HG02678 (cell line): Measurements from ENCODE around the gene EEFSEC.

Experiments
- ATAC-seq: cut with Tn5 transposase; IDR thresholded peaks from one replicate; pipeline ENCODE4 v1.9.1; 2021; ENCODE audit warnings: mild to moderate bottlenecking, moderate library complexity; ENCODE audit not compliant: unreplicated experiment

The EEFSEC gene

DNA sequence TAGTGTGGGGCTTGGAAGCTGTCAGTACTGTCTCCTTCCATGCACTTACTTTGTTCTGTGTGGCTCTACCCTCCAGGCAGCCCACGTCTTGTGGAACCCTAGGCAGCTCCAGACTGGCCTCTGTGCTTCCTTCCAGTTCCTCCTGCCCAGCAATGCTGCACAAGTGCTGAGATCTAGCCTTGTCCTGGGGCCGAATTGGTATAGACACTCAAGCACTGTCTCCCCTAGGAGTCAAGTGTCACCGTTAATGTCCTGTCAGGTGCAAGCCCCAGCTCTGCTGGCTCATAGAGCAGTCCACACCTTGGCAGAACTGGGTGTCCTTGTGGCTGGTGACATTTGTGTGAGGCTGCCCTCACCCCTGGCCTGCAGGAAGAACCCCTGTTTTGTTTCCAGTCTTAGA lies 130.1 kb downstream of the EEFSEC start:
- no peak for ATAC-seq

DNA sequence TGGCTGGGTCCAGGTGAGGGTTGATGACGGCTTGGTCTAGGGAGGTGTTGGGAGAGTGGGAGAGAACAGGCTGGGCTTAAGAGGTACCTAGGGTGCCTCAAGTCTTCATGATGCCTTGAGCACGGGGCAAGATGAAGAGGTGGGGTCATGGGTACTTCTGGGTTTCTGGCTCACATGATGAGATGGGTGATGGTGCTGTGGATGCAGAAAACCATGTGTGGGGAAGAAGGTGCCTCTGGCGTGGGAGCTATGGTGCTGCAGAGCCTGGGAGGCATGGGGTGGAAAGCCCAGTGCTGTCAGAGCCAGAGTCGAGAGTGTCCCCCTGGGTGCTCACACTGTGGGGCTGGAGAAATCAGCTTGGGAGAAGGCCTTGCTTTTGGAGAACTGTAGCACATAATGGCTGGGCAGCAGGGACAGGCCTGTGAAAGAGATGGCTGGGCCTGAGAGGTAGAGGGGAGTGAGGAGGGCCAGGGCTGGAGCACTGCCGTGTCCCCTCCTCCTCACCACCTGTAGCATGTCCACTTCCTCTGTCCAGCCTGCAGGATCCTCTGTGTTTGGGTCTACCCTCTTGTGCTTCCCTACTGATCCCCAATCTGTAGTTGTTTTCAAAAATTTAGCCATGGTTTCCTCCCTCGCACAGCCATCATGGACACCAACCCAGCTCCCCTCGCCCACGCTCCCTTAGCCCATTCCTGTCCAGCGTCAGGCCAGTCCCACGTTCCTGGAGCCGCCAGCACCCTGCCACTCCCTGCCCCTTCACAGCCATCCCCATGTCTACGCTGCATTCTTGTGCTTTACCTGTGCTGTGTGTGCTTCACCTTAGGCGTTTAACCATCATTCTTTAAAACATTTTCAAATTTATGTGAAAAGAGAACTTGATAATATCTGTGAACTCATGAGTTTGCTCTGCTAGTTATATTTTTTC lies 132.0 kb downstream of the EEFSEC start:
- no peak for ATAC-seq

DNA sequence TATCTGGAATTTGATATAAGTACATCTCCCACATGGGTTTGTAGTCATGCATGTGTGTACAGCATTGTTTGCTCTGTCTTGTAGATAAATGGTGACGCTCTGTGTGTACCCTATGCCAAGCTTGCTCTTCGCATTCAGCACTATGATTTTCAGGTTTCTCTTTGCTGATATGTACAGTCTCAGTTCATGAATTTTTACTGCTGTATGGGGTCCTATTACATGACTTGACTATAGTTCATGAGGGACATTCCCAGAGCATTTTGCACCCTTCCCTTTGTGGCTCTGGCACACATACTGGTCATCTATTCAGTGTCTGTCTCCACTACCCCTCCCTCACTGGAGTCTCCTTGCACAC lies 132.7 kb downstream of the EEFSEC start:
- ATAC-seq = no peak

DNA sequence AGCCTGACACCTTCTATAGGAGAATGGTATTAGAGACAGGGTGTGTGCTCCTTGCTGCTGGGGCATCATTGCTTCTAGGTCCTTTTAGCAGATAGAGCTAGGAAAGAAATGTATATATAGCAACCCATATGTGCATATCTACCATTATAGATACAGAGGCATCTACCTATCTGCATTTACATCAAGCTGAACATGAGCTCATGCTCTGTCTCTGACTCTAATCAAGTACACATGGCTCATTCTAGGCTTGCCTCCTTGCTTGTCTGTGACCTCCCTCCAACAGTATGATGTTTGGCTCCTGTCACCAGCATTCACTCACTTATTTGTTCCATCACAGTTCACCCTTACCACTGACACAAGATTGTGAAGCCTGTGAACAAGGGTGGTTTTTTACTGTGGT lies 133.4 kb downstream of the EEFSEC start:
- no peak for ATAC-seq

DNA sequence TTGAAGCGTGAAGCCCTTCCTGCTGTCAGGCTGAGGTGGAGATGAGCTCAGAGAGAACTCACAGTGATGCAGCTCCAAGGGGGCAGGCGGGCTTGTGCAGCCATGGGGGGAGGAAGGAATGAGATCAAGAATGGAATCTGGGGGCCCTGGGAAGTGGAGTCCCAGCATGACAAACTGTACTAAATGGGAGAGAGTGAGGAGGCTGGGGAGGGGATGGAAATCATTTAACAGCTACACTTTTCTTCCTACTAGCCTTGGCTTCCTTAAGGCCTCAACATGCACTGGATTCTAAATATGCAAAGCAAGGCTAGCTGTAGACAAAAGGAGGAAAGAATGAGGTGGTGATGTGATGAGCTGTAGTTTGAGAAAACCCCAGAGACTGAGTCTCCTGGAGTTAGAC lies 133.9 kb downstream of the EEFSEC start:
- no peak for ATAC-seq

DNA sequence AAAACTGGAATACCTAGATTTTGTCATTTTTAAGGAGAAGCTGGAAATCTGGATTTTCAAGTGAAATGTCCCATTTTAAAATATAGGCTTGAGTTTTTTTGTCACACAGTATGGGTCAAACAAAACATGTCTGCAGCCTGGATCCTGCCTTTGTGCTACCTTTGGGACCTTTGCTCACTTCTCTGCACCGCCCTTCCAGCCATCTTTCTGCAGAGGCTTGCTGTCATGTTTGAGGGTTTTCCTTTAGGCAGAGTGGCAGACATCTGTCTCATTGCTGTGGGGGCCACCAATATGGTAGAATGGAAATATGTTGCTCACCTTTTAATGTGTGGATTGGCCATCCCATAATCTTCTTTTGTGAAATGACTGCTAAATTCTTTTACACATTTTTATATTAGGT lies 136.3 kb downstream of the EEFSEC start:
- ATAC-seq = no peak

DNA sequence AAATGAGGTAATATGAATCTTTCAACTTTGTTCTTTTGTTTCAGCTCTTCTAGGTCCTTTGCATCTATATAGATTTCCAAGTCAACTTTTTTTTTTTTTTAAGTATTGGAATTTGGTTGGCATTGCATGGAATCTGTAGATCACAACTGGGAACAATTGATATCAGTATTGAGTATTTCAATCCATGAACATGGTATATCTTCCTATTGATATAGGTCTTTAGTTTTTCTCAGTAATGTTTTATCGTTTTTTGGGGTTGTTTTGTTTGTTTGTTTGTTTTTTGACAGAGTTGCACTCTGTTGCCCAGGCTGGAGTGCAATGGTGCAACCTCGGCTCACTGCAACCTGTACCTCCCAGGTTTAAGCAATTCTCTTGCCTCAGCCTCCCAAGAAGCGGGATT lies 137.2 kb downstream of the EEFSEC start:
- no peak for ATAC-seq

DNA sequence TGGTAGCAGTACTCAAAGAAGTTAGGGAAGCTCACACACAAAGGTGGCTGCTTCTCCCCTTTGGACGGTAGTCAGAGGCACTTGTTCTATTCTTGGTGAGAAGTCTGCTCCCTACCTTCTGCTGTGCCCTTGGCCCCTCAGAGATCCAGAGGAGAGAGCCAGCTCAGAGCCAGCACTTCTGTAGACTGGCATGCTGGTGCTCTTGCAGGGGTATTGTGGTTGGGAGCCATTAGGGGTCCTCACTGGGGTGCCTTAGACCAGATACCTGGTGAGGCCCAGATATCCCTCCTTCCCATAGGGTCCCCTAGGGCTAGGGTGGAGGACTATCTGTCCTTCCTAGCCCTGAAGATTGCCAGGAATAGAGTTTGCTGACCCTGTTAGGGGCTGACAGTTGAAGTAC lies 140.6 kb downstream of the EEFSEC start:
- ATAC-seq = no peak

DNA sequence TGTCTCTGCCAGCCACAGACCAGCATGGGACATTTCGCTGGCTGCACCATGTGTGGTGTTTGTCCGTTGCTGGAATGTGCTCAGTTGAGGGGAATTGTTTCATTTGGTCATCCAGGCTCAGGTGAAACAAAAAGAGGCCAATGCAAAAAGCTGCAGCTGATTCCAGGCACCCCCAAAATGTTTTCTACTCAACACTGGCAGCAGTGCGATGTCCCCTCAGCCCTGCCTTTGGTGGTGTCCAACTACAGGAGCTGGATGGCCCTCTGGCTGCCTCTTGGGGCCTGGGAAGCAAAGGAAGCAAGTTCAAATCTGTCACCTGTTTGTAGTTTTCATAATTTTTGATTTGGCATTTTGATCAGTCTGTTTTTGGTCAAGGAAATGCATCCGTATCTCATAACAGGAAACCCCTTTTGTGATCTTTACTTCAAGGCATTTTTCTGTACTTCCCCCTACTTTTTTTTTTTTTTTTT lies 141.8 kb downstream of the EEFSEC start:
- no peak for ATAC-seq

DNA sequence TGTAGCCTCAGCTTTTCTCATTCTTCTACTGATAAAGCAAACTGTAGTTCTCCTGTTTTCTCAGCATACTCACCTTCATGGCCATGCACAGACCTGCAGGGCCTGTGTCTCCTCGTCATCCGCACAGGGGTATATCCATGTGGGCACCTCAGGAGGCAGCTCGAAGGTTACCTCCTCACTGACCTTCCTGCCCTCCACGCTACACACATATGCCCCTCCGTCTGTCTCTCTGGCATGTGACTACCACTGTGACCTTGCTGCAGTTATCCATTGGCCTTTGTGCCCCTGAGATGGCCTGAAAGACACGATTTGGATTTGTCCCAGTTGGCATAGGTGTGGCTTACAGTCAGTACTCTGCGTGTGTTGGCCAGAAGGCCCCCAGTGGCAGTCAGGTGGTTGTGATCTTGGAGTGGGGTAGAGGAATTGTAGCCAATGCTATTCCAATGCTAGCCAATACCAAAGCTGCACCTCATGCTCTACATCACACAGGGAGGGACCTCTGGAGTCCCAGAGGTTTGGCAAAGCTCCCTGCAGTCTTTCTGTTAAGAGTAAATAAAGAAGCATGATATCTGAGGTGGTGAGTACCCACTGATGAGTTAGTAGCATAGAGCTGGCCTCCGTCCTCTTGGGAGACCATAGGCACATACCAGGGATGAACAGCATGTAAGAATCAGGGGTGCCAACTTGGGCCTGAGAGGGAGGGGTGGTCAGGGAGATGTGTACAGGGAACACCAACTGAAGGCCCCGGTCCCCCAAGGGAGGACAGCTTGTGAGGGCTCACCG lies 143.4 kb downstream of the EEFSEC start:
- no peak for ATAC-seq

DNA sequence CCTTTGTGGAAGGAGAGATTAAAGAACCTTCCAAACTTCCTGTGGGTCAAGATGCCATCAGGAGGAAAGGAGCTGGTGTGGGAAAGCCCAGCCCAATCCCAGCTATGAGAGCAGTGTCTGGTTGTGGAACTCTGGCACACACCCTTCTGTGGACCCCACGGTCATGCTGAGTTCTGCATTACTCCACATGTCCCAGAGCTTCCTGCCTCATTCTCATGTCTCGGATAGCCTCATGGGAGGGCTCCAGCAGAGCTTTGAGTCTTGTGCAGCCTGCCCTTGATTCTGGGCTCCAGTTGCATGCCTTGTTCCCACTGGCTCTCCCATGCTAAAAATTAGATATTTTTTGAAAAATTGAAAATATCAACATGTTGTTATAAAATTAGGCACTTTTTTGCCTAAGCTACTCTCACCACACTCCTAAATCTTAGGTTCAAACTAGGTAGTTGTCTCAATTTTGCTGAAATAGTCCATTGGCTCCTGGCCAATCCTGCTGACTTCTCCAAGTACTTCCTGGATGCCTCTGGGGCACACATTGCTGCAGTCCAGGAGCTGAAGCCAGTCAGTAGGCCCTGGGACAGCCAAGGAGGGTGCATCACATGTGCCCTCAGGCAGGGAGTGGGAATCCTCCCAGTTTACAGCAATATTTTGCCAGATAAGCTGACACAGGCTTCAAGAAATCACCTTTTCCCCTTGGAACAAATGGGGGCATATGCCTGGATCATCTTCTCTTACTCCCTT lies 144.3 kb downstream of the EEFSEC start:
- ATAC-seq = no peak

DNA sequence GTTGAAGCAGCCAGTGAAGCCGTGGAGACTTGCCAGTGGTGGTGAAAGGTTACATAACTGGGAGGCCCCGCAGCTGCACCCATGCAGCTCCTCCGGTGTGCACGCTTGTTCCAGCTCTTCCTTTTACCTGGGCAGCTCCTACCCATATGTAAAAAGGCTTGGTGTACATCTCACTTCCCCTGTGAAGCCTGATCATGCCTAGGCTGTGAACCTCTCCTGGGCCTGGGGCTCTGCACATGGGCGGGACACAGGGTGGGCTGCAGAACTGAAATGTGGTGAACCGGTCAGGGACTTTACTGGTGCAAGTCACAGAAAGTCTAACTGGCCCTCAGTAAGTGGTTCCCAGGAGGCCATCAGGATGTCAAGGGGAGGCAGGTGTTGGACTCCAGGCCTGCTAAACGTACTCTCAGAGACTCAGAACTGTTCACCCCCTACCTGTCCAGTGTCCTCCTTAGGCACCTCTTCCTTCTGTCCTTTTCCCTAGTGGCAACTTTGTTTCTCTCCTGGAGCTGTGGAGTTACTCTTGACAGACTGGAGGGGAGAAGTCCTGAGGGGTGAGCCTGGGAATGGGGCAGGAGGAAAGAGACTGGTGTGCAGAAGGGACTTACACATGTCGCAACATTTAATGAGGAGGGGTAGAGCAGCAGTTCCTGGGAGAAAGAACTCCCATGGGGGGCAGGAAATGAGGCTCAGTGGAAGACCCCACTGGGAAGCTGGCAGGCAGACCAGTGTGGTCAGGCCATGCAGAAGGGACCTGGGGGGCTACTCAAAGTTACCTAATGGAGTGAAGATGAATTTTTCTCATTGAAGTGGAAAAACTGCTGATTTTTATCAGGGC lies 148.1 kb downstream of the EEFSEC start:
- no peak for ATAC-seq

DNA sequence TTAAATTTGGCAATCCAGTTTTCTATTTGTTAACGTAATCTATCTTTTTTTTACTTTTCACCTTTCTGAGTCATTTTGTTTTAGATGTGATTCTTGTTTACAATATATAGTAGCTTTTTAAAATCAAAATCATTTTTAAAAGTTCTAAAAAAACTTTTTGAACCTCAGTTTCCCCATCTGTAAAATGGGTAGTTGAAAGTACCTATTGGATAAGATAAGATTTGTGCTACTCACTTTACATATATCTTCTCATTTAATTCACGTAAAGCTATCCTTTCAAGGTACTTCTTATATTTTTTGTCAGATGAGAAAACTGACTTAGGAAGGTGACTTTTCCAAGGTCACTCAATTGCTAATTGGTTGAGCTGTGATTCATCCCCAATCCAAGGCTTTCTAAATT lies 153.2 kb downstream of the EEFSEC start:
- ATAC-seq = no peak

DNA sequence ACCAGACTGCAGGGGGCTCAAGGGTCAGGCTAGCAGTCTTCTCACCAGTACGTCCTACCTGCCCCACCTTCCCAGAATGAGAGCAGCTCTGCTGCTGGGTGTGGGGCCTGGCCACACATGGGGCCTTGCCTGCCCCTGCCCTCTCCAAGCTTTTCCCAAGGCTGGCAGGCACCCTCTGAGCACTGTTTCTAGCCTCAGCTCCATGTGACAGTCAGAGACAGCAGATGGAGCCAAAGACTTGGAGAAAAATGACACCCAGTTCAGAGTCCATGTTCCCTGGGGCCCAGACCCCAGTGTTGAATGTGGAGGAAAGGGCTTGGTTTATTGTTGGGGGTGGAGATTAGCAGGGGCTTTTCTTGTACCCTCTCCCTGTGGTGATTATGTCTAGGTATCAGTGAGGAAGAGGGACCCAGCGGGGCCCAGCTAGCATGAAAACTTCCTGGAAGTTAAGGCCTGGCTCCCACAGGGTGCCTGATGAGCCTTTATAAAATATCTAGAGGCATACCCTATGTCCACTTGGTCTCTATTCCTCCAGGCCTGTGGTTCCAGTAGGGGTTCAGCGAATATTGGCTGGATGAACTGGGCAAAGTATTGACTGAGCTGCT lies 153.8 kb downstream of the EEFSEC start:
- no peak for ATAC-seq

DNA sequence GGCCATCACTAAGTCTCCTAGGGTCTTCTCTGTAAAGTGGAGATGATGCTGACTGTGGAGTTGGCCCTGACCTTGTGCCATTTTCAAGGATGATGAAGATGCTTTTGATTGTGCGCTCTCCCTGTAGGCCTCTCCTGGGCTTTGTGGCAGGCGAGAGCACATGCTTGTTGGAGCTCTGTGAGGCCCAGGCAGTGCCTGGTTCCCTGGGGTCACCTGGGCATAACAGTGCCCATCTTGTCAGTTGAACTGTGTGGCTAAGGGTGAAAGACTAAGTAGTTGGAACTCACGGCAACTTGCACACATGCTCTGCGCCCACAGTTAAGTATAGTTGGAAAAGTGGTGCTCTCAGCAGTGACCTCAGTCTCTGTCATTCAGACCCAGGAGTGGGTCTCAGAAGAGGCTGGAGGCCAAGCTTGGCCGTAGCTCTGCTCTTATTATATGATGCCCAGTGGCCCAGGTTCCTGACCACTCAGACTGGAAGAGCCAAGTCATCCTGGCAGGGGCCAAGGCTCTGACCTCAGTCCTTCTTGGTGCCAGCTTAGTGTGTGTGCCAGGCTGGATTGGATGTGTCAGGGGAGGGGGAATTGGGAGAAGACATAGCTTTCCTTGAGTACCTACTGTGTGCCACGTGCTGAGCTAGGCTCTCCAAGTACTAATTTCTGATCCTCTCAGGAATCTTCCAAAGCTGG lies 154.6 kb downstream of the EEFSEC start:
- ATAC-seq = no peak

DNA sequence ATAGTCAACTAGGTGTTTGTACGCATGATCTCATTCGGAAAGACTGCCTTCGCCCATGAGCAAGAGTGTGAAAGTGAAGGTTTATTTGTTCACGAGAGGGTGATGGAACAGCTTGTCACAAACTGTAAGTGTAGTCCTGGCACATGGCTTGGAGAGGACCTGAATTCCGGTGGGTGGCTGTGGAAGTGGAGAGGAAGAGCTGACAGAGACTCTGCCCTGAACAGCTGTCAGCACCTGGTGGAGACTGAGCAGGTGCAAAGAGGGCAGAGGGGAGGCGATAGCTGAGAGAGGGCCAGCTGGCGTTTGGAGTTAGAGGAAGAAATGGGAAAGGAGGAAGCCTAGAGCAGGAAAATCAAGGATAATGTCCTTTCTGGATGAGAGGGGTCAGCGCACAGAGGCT lies 155.7 kb downstream of the EEFSEC start:
- ATAC-seq = no peak

DNA sequence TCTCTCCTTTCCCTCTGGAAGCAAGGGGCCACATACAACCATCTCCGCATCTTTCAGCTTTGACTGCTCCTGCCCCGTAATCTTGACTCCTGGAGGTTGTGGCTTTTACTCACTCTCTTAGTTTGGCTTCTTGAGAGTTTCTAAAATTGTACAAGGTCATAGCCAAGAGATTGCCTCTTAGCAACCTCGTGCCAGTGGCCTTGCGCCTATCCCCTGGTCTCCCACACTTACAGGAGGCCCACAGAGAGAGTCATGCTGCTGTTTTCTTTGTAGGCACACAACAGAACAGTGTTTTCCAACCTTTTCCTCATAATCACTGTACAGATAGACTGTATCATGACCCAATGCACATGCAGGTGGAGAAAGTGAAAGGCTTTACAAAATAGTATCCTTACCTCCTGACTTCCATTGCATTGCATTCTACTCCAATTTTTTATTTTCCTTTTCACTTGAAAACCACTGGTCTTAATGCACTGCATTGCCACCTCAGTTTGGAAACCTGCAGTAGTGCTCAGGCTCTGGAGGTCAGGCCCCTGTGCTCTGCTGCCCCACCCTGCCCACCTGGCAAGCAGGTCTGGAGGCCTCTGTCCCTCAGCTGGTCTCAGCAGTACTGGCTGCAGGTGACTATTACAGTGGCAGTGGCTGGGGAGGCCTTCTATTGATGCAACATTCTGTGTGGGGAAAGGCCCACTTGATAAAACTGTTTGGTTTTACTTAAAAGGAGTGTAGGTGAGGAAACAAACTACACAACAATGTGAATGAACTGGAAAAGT lies 157.2 kb downstream of the EEFSEC start:
- no peak for ATAC-seq

DNA sequence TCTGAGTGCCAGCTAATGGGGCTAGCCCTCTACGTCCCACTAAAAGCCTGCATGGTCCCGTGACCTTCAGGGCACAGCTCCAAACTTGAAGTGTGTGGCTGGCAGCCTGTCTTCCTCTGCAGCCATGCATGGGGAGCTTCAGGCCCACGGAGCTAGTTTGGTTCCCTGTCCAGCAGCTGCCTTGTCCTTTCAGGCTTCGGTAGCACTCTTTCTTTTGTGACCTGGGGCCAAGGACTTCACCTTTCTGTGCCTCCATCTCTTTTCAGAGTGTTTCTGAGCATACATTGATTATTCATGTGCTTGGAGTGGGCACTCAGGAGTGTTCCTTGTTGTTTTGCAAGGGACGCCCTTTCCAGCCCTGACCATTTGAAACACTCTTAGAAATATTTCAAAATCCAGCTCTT lies 158.2 kb downstream of the EEFSEC start:
- no peak for ATAC-seq

DNA sequence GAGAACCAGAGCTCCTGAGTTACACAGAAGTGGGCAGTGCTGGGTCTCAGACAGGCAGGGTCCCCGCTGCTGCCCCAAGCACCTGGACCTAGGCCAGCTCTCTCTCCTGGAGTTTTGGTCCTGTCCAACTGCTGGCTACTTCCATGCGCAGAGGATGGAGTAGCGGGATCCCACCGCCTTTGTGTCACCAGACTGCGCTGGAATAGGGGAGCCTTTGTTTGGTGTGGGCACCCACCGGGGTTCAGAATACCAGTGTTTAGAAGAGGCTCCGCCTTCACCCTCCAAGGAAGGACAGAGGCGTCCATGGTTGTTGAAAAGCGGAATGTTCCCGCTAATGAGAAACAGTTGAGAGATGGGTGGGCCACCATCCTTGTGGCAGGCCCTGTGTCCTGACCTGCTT lies 159.0 kb downstream of the EEFSEC start:
- no peak for ATAC-seq
